ENCODE measurements around the gene GADD45GIP1. TPM values are rescaled to one million over a fixed set of nuclear protein-coding genes. Genes with fewer than 3 reads are reported as not detected.
"Not testable (repeated sequence)": the region's sequence is repeated elsewhere in the genome, so short reads cannot be mapped to it uniquely, and the experiment has no call there.

GADD45GIP1 gene
- polyA plus RNA-seq, 1 donor: 46.0 TPM

DNA sequence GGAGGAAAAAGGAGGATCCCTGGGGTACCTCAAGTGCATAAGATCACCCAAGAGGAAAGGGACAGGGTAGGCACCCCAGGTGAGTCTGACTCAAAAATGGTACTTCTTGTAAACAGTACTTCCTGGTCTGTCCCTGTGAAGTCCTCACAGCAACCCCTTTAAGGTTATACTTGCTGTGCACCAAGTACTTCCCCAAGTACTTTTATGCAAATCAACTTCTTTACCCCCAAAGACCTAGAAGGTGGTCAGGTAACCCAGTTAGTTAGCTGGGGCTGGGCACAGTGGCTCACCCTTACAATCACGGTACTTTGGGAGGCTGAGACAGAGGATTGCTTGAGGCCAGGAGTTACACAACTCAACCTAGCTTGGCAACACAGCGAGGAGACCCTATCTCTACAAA, 16.1 kb downstream of the GADD45GIP1 start:
- DNase-seq (ENCODE audit: low read depth): no peak

DNA sequence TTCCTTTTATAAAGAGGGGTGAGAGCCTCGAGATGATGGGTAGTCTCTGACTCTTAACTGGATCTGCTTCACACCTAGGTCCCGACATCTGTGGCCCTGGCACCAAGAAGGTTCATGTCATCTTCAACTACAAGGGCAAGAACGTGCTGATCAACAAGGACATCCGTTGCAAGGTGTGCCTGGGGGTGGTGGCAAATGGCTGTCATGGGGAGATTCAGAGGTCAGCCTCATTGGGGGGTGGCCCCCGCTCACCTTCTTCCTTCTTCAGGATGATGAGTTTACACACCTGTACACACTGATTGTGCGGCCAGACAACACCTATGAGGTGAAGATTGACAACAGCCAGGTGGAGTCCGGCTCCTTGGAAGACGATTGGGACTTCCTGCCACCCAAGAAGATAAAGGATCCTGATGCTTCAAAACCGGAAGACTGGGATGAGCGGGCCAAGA, 17.0 kb downstream of the GADD45GIP1 start:
- no peak for DNase-seq (ENCODE audit: low read depth)

DNA sequence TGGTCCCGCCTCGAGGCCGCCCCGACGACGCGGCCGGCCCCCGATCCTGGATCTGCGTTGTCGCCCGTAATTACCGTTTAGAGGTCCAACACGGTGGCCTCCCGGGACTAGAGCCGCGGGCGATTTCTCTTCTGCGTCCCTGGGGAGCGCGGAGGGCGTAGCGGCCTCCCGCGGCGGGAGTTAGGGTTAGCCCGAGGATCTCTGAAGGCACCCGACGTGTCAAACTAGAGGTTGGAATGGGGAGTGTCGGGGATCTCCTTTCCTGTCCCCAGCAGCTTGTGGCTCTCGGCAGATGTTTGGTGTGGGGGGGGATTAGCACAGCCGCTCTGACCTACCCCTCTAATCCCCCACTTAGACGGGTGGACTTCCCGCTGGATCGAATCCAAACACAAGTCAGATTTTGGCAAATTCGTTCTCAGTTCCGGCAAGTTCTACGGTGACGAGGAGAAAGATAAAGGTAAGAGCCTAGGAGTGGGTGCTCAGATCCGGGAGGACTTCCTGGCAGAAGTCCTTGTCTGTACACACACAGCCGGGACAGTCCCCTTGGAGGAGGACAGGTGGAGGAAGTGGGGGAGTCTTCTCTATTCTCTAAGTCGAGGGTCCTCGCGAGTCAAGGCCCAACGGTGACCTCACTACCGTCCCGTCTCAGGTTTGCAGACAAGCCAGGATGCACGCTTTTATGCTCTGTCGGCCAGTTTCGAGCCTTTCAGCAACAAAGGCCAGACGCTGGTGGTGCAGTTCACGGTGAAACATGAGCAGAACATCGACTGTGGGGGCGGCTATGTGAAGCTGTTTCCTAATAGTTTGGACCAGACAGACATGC, 18.0 kb downstream of the GADD45GIP1 start:
- DNase-seq (ENCODE audit: low read depth): no peak

DNA sequence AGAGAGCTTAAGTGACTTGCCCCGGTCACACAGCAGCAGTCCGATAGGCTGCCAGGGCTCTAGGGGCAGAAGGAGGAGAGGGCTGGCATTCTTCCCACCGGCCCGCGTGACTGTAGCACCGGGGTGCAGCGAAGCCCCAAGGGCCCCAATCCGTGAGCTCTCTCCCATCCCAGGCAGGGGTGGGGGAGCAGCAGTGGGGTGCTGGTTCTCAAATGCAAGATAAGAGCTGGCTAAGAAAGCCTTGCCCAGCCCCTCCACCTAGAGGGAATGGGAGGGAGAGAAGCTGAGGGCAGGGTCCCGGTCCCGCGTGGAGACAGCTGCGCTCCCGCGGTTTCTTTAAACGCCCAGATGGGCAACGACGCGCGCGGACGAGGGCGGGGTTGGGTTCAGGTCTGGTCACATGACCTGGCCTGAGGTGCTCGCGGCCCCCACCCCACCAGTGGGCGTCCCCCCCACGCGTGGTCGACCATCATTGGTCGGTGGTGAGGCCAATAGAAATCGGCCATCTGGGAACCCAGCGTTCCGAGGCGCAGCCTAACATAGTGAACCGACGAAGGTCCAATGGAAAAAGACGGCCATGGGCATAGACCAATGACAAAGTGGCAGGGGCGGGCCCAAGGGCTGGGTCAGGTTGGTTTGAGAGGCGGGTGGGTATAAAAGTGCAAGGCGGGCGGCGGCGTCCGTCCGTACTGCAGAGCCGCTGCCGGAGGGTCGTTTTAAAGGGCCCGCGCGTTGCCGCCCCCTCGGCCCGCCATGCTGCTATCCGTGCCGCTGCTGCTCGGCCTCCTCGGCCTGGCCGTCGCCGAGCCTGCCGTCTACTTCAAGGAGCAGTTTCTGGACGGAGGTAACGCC, 18.9 kb downstream of the GADD45GIP1 start, which contains the start of gene CALR:
Gene CALR, plus strand, starts transcription at position 683 of the 852 bp plus-strand sequence. Its CDS starts 71 bp downstream, at position 754.
- DNase-seq (ENCODE audit: low read depth): peak; percentile 98

DNA sequence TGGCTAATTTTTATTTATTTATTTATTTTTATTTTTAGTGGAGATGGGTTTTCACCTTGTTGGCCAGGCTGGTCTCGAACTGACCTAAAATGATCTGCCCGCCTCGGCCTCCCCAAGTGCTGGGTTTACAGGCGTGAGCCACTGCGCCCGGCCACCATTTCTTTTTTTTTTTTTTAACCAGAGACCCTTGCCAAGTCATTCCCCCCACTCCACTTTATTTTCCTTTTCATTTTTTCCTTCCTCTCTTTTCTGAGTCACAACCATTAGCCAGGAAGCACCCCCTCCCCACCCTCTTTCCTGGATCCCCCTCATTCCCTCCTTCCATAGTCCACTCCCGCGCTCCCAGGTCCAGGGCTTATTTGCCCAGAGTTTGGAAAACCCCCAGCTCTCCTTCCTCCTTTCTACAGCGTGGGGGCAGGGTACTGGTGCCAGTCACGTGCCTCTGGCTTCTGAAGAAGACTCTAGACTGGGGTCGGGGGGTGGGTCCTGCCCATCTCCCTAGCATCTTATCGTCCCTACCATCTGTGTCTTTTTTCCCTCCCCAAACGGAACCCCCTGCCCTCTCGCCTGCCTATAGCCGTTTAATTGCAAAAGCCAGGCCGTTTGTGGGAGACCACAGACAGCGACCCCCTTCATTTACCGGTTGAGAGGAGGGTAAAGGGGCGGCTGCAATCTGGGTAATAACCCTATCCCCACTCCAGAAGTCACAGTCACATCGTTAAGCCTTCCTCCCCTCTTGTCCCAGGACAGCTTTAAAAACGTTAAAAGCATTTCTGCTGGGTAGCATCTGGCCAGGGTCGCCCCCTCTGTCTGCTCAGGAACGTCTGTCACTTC, 19.7 kb downstream of the GADD45GIP1 start:
- no peak for DNase-seq (ENCODE audit: low read depth)

DNA sequence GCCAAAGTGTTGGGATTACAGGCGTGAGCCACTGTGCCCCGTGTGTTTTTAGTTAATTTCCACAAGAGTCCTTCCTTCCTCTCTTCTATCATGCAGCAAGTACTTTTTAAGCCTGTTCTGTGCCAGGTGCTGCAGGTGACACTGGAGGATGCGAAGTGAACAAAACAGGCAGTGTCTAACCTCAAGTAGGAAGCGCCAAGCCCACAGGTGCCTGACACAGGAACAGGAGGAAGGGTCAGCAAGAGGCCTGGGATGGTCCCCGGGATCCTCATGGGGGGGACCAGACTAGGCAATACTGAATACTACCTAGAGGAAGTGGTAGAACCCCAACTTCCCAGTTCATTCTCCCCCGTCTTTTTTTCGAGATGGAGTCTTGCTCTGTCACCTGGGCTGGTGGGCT, 20.4 kb downstream of the GADD45GIP1 start:
- DNase-seq (ENCODE audit: low read depth): no peak

DNA sequence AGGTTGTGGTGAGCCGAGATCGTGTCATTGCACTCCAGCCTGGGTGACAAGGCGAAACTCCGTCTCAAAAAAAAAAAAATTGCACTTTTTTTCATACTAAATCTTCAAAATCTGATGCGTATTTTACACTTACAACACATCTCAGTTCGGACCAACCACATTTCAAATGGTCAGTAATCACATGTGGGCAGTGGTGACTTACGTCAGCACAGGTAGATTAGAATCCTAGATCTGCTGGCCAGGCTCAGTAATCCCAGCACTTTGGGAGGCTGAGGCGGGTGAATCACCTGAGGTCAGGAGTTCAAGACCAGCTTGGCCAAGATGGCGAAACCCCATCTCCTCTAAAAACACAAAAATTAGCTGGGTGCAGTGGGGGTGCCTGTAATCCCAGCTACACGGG, 22.0 kb downstream of the GADD45GIP1 start:
- DNase-seq (ENCODE audit: low read depth): no peak

DNA sequence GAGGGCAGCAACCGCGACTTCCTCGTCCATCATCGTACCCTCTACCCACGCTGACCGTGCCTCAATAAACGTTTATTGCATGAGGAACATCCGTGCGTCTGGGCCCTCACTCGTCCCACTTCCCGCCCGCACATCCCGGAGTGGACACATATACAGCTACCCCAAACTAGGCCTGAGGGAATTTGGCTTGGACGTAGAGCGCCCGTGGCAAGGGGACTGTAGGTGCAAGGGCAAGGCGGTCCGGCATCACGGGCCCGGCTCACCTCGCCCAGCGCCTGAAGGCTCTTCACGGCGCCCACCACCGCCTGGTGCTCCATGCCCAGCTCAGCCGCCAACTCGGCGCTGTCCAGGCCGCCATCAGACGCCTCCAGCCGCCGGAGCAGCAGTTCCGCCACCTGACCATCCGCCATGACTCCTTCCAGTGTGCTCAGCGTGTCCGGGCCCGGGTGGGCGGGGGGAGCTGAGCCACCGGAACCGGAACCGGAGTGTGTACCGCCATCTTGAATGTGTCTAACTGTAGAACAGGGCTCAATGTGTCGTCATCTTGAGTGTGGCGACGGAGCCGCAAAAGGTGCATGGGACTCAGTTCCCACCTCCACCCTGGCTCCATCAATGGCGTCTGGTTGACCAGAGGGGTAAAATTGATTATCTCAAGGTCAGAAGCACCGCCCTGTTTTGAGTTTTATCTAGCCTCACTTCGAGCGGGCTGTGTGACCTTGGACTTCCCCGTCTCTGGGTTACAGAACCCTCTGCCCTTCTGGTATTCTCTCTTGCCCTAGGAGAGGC, 23.5 kb downstream of the GADD45GIP1 start, which contains the start of gene FARSA:
Gene FARSA, minus strand, starts transcription at position 425 of the 786 bp plus-strand sequence. Its CDS starts 15 bp downstream, at position 410.
- no peak for DNase-seq (ENCODE audit: low read depth)

DNA sequence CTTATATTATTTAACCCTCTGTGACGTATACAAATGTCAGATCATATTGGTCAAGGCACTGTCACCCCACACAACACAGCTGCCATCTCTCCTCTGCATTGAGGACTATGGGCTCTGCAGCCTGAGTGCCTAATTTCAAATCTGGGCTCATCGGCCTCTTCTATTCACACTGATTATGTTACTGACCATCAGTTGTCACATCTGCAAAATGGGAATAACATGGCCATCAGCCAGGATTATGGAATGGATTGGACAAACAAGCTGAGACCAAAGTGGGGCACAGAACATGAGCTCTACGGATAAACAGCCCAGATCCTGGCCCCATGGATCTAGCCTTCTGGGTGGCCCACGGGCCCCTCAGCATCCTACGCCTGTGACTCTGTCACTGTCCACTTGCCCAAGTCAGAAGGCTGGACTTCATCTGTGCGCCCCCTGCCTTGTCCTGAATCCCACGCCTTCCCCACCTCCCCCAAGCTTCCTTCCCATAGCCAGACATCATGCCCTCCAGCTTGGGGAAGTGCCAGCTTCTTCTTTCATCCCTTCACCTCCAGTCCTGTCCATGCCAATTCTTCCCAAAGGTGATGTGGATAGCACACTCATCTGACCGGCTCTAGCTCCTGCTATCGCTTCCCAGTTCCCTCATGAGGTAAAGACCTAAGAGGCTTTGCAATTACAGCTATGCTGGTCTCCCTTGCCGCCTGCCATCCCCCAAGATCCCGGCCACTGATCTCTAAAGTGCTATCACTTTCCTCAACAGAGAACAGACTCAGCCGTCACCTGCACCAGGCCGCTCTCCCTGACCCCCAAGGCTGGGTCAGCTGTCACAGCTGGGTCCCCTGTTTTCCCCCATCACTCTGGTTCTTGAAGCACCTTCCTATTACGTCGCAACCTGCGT, 24.4 kb downstream of the GADD45GIP1 start:
- DNase-seq (ENCODE audit: low read depth): no peak

GRCh38 chr19:12930002-12930645, 26.9 kb downstream of the GADD45GIP1 start:
- DNase-seq (ENCODE audit: low read depth): no peak

DNA sequence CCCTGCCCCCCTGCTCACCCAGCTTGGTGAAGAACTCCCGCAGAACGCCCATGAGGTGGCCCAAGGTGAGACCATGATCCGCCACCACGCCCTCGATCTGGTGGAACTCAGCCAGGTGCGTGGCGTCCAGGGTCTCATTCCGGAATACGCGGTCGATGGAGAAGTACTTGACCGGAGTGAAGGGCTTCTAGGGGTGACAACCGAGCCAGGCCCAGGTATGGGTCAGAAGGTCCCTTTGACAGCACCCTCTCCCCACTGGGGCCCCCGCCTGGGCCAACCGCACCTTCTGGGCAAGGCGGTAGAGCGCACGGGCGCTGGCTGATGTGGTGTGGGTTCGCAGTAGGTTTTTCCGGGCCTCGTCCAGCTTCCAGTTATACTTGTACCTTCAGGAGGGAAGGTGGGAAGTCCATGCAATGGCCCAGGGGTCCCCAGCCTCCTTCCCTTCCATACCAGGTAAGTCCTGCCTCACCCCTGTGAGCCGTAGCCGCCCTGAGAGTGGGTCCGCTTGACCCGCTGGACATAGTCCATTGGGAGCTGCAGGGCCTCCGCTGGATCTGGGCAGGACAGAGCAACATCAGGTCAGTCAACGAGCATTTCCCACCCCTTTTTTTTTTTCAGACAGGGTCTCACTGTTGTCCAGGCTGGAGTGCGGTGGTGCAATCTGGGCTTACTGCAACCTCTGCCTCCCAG, 32.3 kb downstream of the GADD45GIP1 start:
- DNase-seq (ENCODE audit: low read depth): no peak

- no peak for DNase-seq (ENCODE audit: low read depth)
Observed at GRCh38 chr19:12922959-12923358, 34.1 kb downstream of the GADD45GIP1 start.

DNA sequence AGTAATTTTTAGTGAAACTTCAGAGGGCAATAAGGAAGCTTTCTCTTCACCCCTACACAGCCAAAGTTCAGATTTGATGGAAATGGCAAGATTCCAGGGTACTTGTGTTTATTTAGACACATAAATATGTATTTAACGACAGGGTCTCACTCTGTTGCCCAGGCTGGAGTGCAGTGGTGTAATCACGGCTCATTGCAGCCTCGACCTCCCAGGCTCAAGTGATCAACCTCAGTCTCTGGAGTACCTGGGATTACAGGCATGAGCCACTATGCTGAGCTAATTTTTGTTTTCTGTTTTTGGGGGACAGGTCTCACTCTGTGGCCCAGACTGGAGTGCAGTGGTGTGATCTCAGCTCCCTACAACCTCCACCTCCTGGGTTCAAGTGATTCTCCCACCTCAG, 36.0 kb downstream of the GADD45GIP1 start:
- DNase-seq (ENCODE audit: low read depth): no peak

GRCh38 chr19:12918253-12918652, 38.8 kb downstream of the GADD45GIP1 start:
- DNase-seq (ENCODE audit: low read depth): no peak

DNA sequence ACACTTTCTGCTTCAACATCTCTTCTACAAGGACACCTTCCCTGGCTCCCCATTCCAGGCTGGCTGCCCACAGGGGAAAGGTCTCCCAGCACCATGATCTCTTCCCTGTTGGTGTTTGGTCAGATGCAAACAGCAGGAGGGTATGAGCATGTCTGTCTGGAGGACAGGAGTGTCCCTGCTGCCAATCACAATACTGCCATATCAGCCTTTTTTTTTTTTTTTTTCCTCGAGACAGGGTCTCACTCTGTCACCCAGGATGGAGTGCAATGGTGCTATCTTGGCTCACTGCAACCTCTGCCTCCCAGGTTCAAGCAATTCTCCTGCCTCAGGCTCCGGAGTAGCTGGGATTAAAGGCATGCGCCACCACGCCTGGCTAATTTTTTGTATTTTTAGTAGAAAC, 41.2 kb downstream of the GADD45GIP1 start:
- DNase-seq (ENCODE audit: low read depth): not testable (repeated sequence)

GRCh38 chr19:12913851-12914690, 43.0 kb downstream of the GADD45GIP1 start:
- no peak for DNase-seq (ENCODE audit: low read depth)

DNA sequence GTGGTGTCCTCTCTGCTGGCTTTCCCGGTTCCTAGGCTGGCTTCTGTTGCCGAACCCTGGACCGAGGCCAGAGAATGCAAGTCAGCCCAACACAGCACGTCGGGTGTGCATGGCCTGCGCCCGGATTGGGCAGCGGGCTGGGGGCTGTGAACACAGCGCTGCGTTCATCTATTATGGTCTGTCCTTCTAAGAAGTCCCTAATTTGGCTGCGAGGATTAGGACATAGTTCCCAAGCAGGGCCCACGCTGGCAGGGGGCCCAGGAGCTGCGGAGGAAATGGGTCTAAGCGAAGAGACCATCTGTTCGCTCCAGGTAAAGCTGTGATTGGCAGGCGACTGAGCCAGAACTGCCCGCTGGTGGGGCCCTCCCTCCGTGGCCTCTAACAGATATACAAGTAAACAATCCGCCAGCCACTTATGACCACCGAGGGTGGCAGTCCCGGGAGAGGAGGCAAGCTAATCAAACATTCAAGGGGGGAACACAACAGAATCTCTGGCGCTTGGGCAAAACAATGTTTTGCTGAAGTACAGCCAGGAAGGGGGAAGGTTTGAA, 43.9 kb downstream of the GADD45GIP1 start:
- no peak for DNase-seq (ENCODE audit: low read depth)

All from forelimb muscle (tissue), 1 donor.